Embryonic facial prominence (tissue), 1 donor: ENCODE results near the gene LMF1.

ENCODE experiments used
- DNase-seq: peaks from one replicate; pipeline ENCODE4 v3.0.0-alpha.2; 2016; ENCODE audit errors: extremely low spot score

LMF1 gene

GRCh38 chr16:813916-814412 lies 156.8 kb downstream of the LMF1 start:
- DNase-seq = no peak

DNA sequence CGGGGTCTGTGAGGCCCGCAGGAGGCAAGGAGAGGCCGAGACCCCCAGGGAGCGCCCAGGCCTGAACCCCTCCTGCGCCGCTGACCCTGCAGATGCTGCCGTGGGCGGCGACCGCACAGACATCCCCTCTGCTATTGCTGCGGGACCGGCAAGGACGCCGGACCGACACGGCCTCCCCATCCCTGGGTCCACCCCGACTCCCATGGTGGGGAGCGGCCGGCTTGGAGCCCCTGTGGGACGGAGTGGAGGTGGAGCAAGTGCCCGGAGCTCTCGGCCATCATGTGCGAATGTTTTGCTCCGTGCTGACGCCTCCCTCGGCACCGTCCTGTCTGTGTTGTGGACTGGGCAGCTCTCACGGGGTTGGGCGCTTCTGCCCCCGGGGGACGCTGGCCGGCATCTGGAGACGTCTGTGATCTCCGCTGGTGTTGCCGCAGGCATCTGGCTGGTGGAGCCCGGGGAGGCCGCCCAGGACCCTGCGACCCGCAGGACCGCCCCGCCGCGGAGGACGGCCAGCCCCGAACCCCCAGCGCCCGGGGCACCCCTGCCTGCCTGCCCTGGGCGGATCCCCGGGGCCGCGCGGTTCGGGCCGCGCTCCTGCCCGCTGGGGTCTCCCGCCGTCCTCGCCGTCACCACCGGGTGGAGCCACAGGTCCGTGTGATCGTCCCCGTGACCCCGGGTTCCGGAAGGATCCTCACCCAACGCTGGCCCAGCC lies 157.4 kb downstream of the LMF1 start:
- no peak for DNase-seq

GRCh38 chr16:808085-808386 lies 162.7 kb downstream of the LMF1 start:
- no peak for DNase-seq

- peak; percentile 80 for DNase-seq
These were observed 163.3 kb downstream of the LMF1 start for GRCh38 chr16:807347-808084.

DNA sequence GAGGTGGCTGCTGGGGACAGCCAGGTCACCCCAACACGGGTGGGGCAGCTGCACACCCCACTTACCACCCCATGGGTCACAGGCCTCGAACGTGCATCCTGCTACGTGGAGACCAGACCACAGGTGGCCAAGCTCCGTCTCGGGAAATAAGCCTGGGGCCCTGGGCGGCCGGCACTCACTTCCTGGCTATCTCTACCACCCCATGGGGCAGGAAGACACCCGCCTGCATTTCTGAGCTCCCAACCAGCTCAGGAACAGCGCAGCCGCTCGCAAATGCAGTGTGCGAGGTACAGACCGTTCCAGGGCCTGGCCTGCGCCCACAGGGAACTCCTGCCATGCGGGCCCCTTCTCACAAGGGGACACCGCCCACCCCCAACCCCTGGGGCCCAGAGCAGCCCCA lies 165.3 kb downstream of the LMF1 start:
- no peak for DNase-seq

DNA sequence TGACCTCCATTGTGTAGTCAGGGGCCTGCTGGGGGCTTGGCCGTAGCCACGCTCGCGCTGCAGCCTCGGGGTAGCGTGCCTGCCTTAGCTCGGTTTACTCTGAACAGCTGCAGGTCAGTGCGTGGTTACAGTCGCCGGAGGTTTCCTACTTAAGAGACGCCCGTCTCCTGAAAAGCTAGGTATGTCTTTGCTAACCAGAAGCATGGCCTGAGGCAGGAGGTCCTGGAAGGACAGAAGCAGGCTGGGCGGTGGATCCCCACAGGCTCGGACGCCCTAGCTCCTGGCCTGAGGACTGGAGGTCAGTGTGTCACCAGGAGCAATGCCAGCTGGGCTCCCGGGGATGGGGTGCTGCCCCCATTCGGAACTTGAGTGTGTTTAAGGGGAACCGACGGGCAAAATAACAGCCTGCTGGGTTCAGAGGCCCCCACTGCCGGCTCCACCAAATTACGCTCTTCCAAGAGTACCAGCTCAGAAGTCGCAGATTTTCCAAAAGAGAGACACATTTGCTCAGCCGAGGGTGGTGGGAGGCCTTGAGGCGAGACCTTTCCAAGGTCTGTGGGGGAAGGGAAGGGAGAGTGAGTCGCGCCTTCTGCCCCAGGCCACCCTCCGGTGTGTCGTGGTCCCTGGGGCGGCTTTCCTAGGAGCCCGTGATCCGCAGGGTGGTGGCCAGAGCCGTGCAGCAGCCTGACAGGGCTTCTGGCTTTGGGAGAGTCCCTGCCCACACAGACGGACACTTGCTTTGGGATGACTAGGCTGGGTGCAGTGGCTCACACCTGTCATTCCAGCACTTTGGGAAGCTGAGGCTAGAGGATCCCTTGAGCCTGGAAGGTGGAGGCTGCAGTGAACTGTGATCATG lies 166.4 kb downstream of the LMF1 start:
- DNase-seq = no peak

DNA sequence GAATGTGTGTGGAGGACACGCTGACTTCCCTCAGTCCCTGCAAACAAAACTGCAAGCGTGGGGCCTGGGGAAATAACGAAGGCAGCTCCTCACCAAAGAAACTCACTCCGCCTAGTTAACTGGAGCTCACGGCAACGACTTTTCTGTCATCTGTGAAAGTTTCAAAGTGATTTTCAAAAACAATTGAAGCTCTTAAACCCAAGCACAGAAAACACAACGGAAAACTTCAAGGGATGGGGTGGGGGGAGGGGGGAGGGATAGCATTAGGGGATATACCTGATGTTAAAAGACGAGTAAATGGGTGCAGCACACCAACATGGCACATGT lies 167.1 kb downstream of the LMF1 start:
- DNase-seq = no peak
